Upper lobe of right lung (tissue), 1 donor: ENCODE results near the gene AQP3. TPM values are rescaled to one million over a fixed set of nuclear protein-coding genes. Genes with fewer than 3 reads are reported as not detected.

Source experiments
- ATAC-seq: fragments of 200-7000 bp; cut with Tn5 transposase; one replicate; pipeline ENCODE4 v1.9.1; 2020; ENCODE audit warnings: mild to moderate bottlenecking, moderate library complexity
- DNase-seq: peaks from one replicate; pipeline ENCODE4 v3.0.0-alpha.2; 2020
- H3K27ac ChIP-seq: fragments of 200-600 bp; one replicate; pipeline ENCODE4 v1.8.0; 2022
- H3K27me3 ChIP-seq: fragments of 200-600 bp; one replicate; pipeline ENCODE4 v1.8.0; 2022; ENCODE audit warnings: mild to moderate bottlenecking
- H3K36me3 ChIP-seq: fragments of 200-600 bp; one replicate; pipeline ENCODE4 v1.8.0; 2022
- H3K4me1 ChIP-seq: fragments of 200-600 bp; one replicate; pipeline ENCODE4 v1.8.0; 2022
- H3K4me3 ChIP-seq: fragments of 200-600 bp; one replicate; pipeline ENCODE4 v1.8.0; 2022; ENCODE audit warnings: mild to moderate bottlenecking
- H3K9me3 ChIP-seq: fragments of 200-600 bp; one replicate; pipeline ENCODE4 v1.8.0; 2022
- CTCF ChIP-seq: fragments of 200-600 bp; IDR thresholded peaks from one replicate; pipeline ENCODE4 v1.8.0; 2022; ENCODE audit warnings: antibody characterized with exemption
- intact Hi-C: fragments of 100-400 bp; cut with DNase I; formaldehyde crosslinking; loops from one replicate; pipeline ENCODE4 v1.11.0; 2022
- total RNA-seq: library from RNA; stranded (reverse); fragmentation: NEBNext Ultra II Directional; extraction: Animal tissue kit (Norgen Biotek cat#: 25700); gene quantifications from one replicate; pipeline ENCODE4 v1.2.1, GENCODE V29; 2021
- donor health status: DM: no; HTN: yes; CAD: no; lungs with severe emphysema.

The AQP3 gene
- total RNA-seq, 1 donor from 2014 or later = 352 TPM

- Histone ChIP-seq H3K4me1 (peaks cover 20% of the 10 kb centered on the region), H3K27me3 (no peaks in the 10 kb centered on the region), H3K36me3 (no peaks in the 10 kb centered on the region), H3K4me3 (no peak overlapping the region), H3K9me3 (no peaks in the 10 kb centered on the region), H3K27ac (no peak overlapping the region)
- no peak for TF ChIP-seq CTCF
- no peak for ATAC-seq
- intact Hi-C loops = no loop called here
- no peak for DNase-seq
These were observed 27.6 kb downstream of the AQP3 start for GRCh38 chr9:33419708-33420303.

GRCh38 chr9:33418090-33418489, 29.3 kb downstream of the AQP3 start:
- peaks cover 26% of the 10 kb centered on the region for H3K4me1 ChIP-seq
- no peak for DNase-seq
- intact Hi-C loops = no loop called here
- H3K9me3 ChIP-seq = no peaks in the 10 kb centered on the region
- no peak overlapping the region for H3K4me3 ChIP-seq
- no peaks in the 10 kb centered on the region for H3K36me3 ChIP-seq
- no peak for ATAC-seq
- H3K27ac ChIP-seq = no peak overlapping the region
- TF ChIP-seq CTCF = no peak
- H3K27me3 ChIP-seq = no peaks in the 10 kb centered on the region

- intact Hi-C loops = no loop called here
- no peak for TF ChIP-seq CTCF
- H3K27ac ChIP-seq = no peak overlapping the region
- DNase-seq (no peak), ATAC-seq (no peak)
- no peaks in the 10 kb centered on the region for H3K9me3 ChIP-seq
- H3K27me3 ChIP-seq = no peaks in the 10 kb centered on the region
- H3K4me3 ChIP-seq = no peak overlapping the region
- no peaks in the 10 kb centered on the region for H3K36me3 ChIP-seq
- peaks cover 26% of the 10 kb centered on the region for H3K4me1 ChIP-seq
These were observed 30.4 kb downstream of the AQP3 start for GRCh38 chr9:33416996-33417395.

- no peaks in the 10 kb centered on the region for H3K9me3 ChIP-seq
- H3K4me1 ChIP-seq = peaks cover 26% of the 10 kb centered on the region
- TF ChIP-seq CTCF = peak; percentile 88
- DNase-seq = peak; percentile 96
- intact Hi-C loops = no loop called here
- ATAC-seq = peak; percentile 95
- H3K27me3 ChIP-seq = no peaks in the 10 kb centered on the region
- peak overlapping the region; percentile 25 for H3K27ac ChIP-seq
- no peak overlapping the region for H3K4me3 ChIP-seq
- no peaks in the 10 kb centered on the region for H3K36me3 ChIP-seq
These were observed 31.8 kb downstream of the AQP3 start for GRCh38 chr9:33415501-33416038.

- no peaks in the 10 kb centered on the region for H3K9me3 ChIP-seq
- no peak overlapping the region for H3K4me3 ChIP-seq
- intact Hi-C loops = no loop called here
- H3K4me1 ChIP-seq = peaks cover 24% of the 10 kb centered on the region
- TF ChIP-seq CTCF = no peak
- ATAC-seq (no peak), DNase-seq (no peak)
- no peaks in the 10 kb centered on the region for H3K27me3 ChIP-seq
- no peaks in the 10 kb centered on the region for H3K36me3 ChIP-seq
- H3K27ac ChIP-seq = peak overlapping the region; percentile 25
These were observed 32.4 kb downstream of the AQP3 start for GRCh38 chr9:33414889-33415500.
